ENCODE measurements around the gene TUSC7.

DNA sequence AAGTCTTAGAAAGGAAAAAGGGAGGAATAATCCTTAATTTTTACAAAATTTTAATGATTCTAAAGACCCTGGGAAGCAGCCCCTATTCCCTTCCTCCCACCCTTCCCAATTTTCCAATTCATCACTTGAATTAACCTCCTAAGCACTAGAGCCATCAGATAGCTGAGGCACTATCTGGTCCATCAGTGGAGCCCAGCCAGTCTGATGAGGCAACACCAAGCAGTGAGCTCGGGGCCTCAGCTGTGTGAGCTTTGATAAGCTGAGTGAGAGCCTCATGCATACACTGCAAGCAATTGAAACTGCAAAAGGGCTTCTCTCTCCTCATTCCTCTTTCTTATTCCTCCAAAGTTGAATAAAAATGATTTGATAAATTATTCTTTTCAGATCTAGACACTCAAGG is 31.9 kb downstream of the TUSC7 start:
- no peak for TF ChIP-seq POLR2A (IDR thresholded peaks at IDR 0.05)
- no peak for TF ChIP-seq EP300 (IDR thresholded peaks at IDR 0.05)
